Tongue (tissue), 2 donors: Measurements from ENCODE around the gene RFC4. TPM values are rescaled to one million over a fixed set of nuclear protein-coding genes. Genes with fewer than 3 reads are reported as not detected.
"Not testable (repeated sequence)": the region's sequence is repeated elsewhere in the genome, so short reads cannot be mapped to it uniquely, and the experiment has no call there.

Experiments
- DNase-seq: peaks from one replicate; pipeline ENCODE4 v3.0.0-alpha.2; 2015
- total RNA-seq: library from RNA; depleted of rRNA; stranded (reverse); fragments of >200 nt; gene quantifications from one replicate; pipeline ENCODE4 v1.2.3, GENCODE V29; 2014

RFC4 gene
- total RNA-seq, 1 donor from 2014 or later, result 21.8 TPM

- no peak for DNase-seq
These were observed 18.3 kb upstream of the RFC4 start for GRCh38 chr3:186824430-186825139.

GRCh38 chr3:186823386-186823785 is 17.1 kb upstream of the RFC4 start:
- no peak for DNase-seq

GRCh38 chr3:186822388-186822759 is 16.1 kb upstream of the RFC4 start:
- not testable (repeated sequence) for DNase-seq

- peak; percentile 72 for DNase-seq
These were observed 15.4 kb upstream of the RFC4 start for GRCh38 chr3:186821429-186822387.

GRCh38 chr3:186818956-186819355 is 12.7 kb upstream of the RFC4 start:
- no peak for DNase-seq

GRCh38 chr3:186818516-186818915 is 12.2 kb upstream of the RFC4 start:
- DNase-seq, result no peak

- no peak for DNase-seq
These were observed 9.2 kb upstream of the RFC4 start for GRCh38 chr3:186815435-186815834.

GRCh38 chr3:186814100-186814499 is 7.8 kb upstream of the RFC4 start:
- DNase-seq, result no peak

- DNase-seq, result not testable (repeated sequence)
These were observed 5.0 kb upstream of the RFC4 start for GRCh38 chr3:186811313-186811712.

- no peak for DNase-seq
These were observed 4.2 kb upstream of the RFC4 start for GRCh38 chr3:186810336-186810996.

GRCh38 chr3:186807231-186807630 is 949 bp upstream of the RFC4 start:
- DNase-seq, result no peak

- DNase-seq, result not testable (repeated sequence)
These were observed 2.8 kb downstream of the RFC4 start for GRCh38 chr3:186803447-186803846.

GRCh38 chr3:186802701-186803100 is 3.6 kb downstream of the RFC4 start:
- DNase-seq, result no peak

- DNase-seq, result no peak
These were observed 6.0 kb downstream of the RFC4 start for GRCh38 chr3:186800285-186800684.

GRCh38 chr3:186798239-186798874 is 7.9 kb downstream of the RFC4 start:
- no peak for DNase-seq

- no peak for DNase-seq
These were observed 15.9 kb downstream of the RFC4 start for GRCh38 chr3:186790261-186790981.

GRCh38 chr3:186789554-186790260 is 16.6 kb downstream of the RFC4 start:
- DNase-seq, result no peak

GRCh38 chr3:186788482-186789370 is 17.6 kb downstream of the RFC4 start:
- DNase-seq, result no peak

- no peak for DNase-seq
These were observed 18.4 kb downstream of the RFC4 start for GRCh38 chr3:186787642-186788481.
